Left ventricle myocardium inferior (tissue), 1 donor: Measurements from ENCODE around the gene LRRC47. TPM values are rescaled to one million over a fixed set of nuclear protein-coding genes. Genes with fewer than 3 reads are reported as not detected.

Experiments
- DNase-seq: peaks from one replicate; pipeline ENCODE4 v3.0.0-alpha.2; 2020
- H3K27ac ChIP-seq: fragments of 200-600 bp; replicated peaks from 2 replicates; pipeline ENCODE4 v1.8.0; 2021
- H3K27me3 ChIP-seq: fragments of 200-600 bp; 2 replicates; pipeline ENCODE4 v1.8.0; 2021; ENCODE audit warnings: low read depth
- H3K36me3 ChIP-seq: fragments of 200-600 bp; 2 replicates; pipeline ENCODE4 v1.8.0; 2021
- H3K4me1 ChIP-seq: fragments of 200-600 bp; 2 replicates; pipeline ENCODE4 v1.8.0; 2021
- H3K4me3 ChIP-seq: fragments of 200-600 bp; 2 replicates; pipeline ENCODE4 v1.8.0; 2021; ENCODE audit warnings: mild to moderate bottlenecking, moderate library complexity
- H3K9me3 ChIP-seq: fragments of 200-600 bp; replicated peaks from 2 replicates; pipeline ENCODE4 v1.8.0; 2021
- intact Hi-C: fragments of 100-400 bp; cut with micrococcal nuclease; formaldehyde crosslinking; loops from one replicate; pipeline ENCODE4 v1.11.0; 2022
- total RNA-seq: library from RNA; stranded (reverse); fragmentation: NEBNext Ultra II Directional; extraction: Animal tissue kit (Norgen Biotek cat#: 25700); gene quantifications from one replicate; pipeline ENCODE4 v1.2.1, GENCODE V29; 2021
- TF ChIP-seq, protein P1 (sequence below): fragments of 200-600 bp; IDR thresholded peaks from 2 replicates; pipeline ENCODE4 v1.8.0; 2021; ENCODE audit warnings: antibody characterized with exemption, mild to moderate bottlenecking, borderline replicate concordance
- donor health status: DM: no; HTN: yes; CAD: no; lungs with severe emphysema.

Gene LRRC47
- total RNA-seq, 1 donor from 2014 or later = 58.2 TPM

DNA sequence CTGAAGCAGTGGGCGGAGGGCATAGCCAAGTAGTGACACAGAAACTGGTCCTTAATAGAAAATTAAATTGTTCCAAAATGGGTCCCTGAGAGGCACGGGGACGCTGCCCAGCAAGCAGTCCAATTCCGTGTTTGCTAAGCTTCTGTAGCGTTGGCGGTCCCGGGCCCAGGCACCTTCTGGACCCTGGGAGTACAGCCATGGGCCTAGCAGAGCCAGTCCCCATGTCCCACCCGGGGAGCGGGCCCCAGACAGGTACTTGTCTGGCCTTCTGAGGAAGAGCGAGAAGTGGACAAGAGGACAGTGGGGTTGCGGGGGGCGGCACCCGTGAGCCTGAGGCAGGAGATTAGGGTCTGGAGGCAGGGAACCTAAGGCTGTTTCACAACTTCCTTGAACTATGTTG lies 55.5 kb downstream of the LRRC47 start:
- H3K36me3 ChIP-seq = peaks cover 62% of the 10 kb centered on the region
- peaks cover 14% of the 10 kb centered on the region for H3K4me1 ChIP-seq
- no peak for DNase-seq
- intact Hi-C loops = no loop called here
- no peaks in the 10 kb centered on the region for H3K27me3 ChIP-seq
- H3K9me3 ChIP-seq = no peaks in the 10 kb centered on the region
- TF ChIP-seq, protein P1, sequence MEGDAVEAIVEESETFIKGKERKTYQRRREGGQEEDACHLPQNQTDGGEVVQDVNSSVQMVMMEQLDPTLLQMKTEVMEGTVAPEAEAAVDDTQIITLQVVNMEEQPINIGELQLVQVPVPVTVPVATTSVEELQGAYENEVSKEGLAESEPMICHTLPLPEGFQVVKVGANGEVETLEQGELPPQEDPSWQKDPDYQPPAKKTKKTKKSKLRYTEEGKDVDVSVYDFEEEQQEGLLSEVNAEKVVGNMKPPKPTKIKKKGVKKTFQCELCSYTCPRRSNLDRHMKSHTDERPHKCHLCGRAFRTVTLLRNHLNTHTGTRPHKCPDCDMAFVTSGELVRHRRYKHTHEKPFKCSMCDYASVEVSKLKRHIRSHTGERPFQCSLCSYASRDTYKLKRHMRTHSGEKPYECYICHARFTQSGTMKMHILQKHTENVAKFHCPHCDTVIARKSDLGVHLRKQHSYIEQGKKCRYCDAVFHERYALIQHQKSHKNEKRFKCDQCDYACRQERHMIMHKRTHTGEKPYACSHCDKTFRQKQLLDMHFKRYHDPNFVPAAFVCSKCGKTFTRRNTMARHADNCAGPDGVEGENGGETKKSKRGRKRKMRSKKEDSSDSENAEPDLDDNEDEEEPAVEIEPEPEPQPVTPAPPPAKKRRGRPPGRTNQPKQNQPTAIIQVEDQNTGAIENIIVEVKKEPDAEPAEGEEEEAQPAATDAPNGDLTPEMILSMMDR = no peak
- no peak overlapping the region for H3K27ac ChIP-seq
- no peak overlapping the region for H3K4me3 ChIP-seq

DNA sequence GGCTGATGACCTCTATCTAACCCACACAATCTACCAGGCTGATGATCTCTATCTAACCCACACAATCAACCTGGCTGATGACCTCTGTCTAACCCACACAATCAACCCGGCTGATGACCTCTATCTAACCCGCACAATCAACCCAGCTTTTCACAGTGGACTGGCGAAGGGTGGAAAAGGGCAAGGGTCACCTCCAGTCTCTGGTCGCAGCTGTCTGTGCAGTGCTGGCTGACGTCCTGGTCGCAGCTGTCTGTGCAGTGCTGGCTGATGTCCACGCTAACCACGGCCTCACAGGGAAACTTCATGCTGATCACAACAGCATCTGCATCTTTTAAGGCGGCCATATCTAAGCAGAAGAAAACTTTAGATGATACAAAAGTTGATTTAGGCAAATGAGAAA lies 56.3 kb downstream of the LRRC47 start:
- TF ChIP-seq, protein P1 = no peak
- peaks cover 13% of the 10 kb centered on the region for H3K4me1 ChIP-seq
- no peaks in the 10 kb centered on the region for H3K27me3 ChIP-seq
- intact Hi-C loops = no loop called here
- no peak for DNase-seq
- no peaks in the 10 kb centered on the region for H3K9me3 ChIP-seq
- no peak overlapping the region for H3K27ac ChIP-seq
- no peak overlapping the region for H3K4me3 ChIP-seq
- H3K36me3 ChIP-seq = peaks cover 67% of the 10 kb centered on the region

DNA sequence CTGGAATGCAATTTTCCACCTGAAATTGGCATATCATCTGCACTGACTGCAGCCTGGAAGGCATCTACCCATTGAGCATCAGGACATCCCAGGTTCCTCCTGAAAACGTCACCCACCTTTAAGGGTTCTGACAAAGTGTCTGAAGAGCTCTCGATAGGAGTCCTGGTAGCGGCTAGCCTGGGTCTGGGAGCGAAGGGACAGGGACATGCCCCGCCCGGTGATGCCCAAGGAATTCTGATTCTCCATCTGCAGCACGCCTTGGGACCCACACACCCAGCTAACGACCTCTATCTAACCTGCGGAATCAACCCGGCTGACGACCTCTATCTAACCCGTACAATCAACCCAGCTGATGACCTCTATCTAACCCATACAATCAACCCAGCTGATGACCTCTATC lies 57.4 kb downstream of the LRRC47 start:
- no peaks in the 10 kb centered on the region for H3K9me3 ChIP-seq
- no peak overlapping the region for H3K27ac ChIP-seq
- TF ChIP-seq, protein P1 = no peak
- H3K4me3 ChIP-seq = no peak overlapping the region
- intact Hi-C loops = no loop called here
- DNase-seq = no peak
- peaks cover 17% of the 10 kb centered on the region for H3K4me1 ChIP-seq
- peaks cover 67% of the 10 kb centered on the region for H3K36me3 ChIP-seq
- no peaks in the 10 kb centered on the region for H3K27me3 ChIP-seq

DNA sequence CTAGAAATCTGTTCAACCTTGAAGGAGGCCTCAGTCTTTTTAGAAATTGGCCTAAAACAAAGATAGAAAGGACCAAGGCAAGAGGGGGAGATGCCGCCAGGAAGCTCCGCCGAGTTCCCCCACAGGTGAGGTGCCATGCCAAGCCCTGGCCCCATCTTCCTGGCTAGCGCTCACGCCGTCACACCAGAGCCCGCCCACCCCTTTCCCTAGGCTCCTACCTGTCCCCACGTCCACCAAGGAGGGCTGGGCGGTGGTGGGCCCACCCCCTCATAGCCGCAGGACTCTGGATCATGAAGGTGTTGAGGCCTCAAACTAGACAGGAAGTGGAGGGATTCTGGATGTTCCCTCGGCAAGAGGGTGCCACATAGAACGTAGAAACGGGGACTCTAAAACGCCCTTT lies 59.6 kb downstream of the LRRC47 start:
- H3K36me3 ChIP-seq = peaks cover 56% of the 10 kb centered on the region
- H3K9me3 ChIP-seq = no peaks in the 10 kb centered on the region
- peaks cover 40% of the 10 kb centered on the region for H3K4me1 ChIP-seq
- no peak overlapping the region for H3K4me3 ChIP-seq
- intact Hi-C loops = no loop called here
- peaks cover 20% of the 10 kb centered on the region for H3K27me3 ChIP-seq
- TF ChIP-seq, protein P1 = no peak
- no peak for DNase-seq
- peak overlapping the region; percentile 62 for H3K27ac ChIP-seq

DNA sequence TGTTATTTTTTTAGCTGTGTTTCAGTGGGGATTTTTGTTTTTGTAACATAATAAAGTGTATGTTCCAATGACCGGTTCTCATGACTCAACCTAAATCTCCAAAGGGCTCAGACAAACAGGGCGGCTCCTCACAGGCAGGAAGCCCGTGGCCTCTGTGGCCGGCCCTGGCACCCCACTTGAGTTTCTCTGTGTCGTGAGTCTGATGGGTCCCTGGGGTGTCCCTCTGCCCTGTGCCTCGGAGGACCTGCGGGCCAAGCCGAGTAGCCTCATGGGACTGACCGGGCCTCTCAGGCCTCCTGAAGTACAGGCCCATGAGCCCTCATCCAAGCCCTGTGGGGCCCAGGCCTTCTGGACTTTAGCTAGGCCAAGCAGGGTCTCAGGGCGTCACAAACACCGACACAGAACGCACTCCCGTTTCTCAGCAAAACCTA lies 60.2 kb downstream of the LRRC47 start:
- no peak for DNase-seq
- Histone ChIP-seq H3K4me3 (no peak overlapping the region), H3K27ac (peak overlapping the region; percentile 62), H3K36me3 (peaks cover 51% of the 10 kb centered on the region), H3K4me1 (peaks cover 45% of the 10 kb centered on the region), H3K27me3 (peaks cover 25% of the 10 kb centered on the region), H3K9me3 (no peaks in the 10 kb centered on the region)
- intact Hi-C loops = no loop called here
- TF ChIP-seq, protein P1 = no peak

DNA sequence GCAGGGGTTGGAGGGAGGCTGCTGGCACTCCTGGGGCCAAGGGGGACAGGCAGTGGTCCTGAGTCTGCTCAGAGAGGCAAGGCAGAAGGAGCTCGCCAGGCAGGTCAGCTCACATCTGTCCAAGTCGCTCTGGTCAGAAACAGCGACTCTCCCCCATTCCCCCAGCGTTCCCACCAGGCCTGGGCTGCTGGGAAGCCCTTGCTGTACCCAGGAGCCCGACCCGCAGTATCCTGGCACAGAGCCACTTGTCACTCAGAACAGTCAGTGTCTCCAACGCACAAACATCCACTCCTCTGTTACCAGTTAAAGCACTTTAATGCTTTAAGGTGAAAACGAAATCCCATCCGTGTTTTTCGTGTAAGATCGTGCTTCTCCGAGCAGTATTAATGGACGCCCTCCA lies 60.6 kb downstream of the LRRC47 start:
- Histone ChIP-seq H3K9me3 (no peaks in the 10 kb centered on the region), H3K4me3 (no peak overlapping the region), H3K27ac (peak overlapping the region; percentile 62), H3K4me1 (peaks cover 45% of the 10 kb centered on the region), H3K27me3 (peaks cover 30% of the 10 kb centered on the region), H3K36me3 (peaks cover 46% of the 10 kb centered on the region)
- TF ChIP-seq, protein P1 = no peak
- DNase-seq = no peak
- intact Hi-C loops = no loop called here
